ENCODE measurements around the gene DLEC1.
A peak's percentile ranks its signal among the peaks of the same experiment; 100 is the strongest.
"Not testable (repeated sequence)": the region's sequence is repeated elsewhere in the genome, so short reads cannot be mapped to it uniquely, and the experiment has no call there.

DLEC1 gene

DNA sequence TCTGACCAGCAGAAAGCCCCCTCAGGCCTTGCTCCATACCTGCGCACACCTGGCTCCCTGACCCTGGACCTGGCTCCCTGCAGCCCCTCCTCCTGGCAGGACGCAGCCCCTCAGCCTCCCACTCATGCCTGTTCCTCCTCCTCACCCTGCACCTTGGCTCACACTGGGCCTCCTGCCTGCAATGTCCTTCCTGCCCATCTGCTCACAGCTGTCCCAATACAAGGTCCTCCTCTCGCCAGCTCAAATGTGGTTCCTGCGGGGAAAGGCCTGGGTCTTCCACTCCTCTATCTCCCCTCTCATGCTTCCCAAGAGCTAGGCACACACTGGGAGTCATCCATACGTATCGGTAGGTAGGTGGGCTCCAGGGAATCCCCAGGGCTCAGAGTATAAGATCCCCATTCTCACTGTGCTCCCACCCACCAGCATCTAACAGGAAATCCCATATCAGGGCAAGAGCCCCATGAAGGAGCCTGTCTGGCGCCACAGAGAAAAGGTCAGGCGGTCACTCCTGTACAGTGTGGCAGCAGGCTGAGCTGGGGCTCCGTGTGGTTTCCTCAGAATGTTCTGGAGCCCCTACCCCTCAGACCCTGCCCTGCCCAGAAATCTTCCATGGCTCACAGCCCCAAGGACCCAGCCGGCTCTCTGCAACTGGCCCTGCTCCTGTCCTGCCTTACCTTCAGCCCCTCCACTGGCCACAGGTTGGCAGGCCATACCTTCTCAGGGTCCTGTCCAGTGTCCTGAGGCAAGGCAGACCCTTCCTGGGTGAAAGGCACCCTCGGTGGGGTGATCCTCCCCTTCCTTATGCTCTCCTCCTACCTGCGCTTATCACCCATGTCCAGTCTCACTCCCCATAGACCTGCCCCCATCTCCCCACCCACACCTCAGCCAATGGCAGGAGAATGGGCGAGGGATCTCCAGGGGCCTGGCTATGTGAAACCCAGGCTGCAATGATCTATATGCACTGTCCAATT lies 20.4 kb upstream of the DLEC1 start:
- no peak for DNase-seq

DNA sequence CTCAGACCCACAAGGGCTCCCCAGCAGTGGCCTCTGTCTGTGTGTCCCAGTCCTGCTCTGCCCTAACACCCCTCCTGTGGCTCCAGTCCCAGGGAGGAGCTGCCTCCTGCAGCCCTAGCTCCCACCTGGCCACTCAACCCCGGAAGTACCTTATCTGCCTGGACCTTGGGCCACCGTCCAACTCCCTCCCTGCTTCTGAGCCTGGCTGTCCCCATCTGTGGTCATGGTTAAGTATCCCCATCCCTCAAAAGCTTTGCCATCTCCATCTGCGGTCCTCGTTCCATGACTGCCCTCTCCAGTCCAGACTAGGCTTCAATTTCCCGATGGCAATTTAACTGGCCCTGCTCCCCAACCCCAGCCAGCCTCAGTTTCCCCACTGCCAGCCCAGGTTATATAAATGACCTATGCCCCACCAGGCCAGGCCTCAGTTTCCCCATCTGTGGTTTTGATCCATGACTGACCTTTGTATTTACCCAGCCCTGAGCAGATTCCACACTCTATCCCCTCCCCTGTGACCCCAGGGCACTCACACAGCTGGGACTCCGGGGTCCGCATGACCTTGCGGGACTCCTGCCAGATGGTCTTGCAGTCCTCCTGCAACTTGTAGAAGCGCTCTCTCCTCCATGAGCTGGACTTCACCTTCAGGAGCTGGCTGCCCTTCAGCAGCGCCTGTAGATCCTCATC lies 19.2 kb upstream of the DLEC1 start:
- no peak for DNase-seq

DNA sequence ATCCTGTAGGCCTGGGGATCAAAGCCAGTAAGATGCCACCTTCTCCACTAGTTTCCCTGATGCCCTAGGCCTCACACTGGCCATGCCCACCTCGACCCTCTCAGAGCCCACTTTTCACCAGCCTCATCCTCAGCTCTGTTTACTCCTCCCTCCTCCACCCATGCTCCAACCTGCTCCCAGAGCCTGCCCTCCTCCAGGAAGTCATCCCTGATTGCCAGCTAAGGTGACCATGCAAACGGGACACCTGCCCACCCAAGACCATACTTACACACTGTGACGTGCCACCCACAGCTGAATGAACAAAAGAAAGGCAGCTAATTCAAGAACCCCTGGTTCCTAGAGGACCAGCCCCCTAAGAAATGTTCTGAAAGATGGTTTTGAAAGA lies 18.7 kb upstream of the DLEC1 start:
- DNase-seq, result no peak

DNA sequence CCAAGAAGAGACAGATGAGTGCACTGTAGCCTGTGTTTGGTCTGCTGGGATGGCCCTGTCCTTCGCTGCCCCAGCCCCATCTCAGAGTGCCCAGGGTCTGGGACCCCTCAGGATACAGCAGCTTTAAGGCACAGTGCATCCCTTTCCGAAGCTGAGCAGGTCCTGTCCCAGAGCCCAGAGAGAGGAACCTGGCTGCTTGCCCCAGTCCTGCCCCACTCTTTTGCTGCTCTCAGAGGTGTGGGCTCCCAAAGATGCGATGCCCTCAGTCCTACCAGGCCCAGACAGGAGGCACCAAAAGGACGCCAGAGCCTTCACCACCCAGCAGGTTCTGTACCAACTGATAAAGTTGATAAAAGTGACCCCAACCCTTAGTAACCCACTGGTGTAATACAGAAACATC lies 17.8 kb upstream of the DLEC1 start:
- no peak for DNase-seq

GRCh38 chr3:38022301-38022700 lies 16.7 kb upstream of the DLEC1 start:
- no peak for DNase-seq

- peak; percentile 45 for DNase-seq
Observed at GRCh38 chr3:38022896-38023709, 15.9 kb upstream of the DLEC1 start.

GRCh38 chr3:38026856-38027255 lies 12.2 kb upstream of the DLEC1 start:
- DNase-seq, result no peak

- DNase-seq, result no peak
Observed at GRCh38 chr3:38027466-38028465, 11.2 kb upstream of the DLEC1 start.

DNA sequence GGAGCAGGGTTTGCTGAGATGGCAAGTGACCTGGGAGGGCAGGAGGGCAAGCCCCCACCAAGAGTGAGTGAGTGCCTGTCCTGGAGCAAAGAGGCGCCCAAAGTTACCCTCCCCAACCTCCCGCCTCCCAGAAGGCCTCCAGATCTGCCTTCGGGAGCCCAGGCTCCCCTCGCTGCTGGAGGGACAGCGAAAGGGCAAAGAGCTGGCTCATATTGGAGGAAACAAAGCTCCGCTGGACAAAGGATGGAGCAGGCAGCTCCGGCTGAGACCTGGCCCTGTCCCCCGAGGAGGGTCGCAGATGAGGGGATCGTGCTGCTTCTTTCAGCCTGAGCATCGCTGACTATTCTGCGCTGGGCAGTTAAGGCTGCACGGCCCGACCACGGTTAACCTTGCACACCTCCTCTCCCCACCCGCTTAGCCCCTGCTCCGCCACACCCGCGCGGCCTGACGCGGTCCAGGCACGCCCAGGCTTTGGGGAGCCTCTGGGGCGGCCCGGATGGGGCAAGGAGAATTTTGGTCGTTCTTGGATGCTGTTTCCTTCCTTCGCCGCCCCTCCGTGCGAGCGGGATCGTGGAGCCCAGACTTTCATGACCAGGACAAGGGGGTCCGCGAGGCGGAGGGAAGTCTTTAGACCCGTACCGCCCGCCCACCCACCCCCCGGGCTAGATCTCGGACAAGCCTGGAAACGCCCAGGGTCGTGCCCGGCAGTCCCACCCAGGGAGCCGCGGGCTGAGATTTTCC lies 10.2 kb upstream of the DLEC1 start:
- DNase-seq, result no peak

DNA sequence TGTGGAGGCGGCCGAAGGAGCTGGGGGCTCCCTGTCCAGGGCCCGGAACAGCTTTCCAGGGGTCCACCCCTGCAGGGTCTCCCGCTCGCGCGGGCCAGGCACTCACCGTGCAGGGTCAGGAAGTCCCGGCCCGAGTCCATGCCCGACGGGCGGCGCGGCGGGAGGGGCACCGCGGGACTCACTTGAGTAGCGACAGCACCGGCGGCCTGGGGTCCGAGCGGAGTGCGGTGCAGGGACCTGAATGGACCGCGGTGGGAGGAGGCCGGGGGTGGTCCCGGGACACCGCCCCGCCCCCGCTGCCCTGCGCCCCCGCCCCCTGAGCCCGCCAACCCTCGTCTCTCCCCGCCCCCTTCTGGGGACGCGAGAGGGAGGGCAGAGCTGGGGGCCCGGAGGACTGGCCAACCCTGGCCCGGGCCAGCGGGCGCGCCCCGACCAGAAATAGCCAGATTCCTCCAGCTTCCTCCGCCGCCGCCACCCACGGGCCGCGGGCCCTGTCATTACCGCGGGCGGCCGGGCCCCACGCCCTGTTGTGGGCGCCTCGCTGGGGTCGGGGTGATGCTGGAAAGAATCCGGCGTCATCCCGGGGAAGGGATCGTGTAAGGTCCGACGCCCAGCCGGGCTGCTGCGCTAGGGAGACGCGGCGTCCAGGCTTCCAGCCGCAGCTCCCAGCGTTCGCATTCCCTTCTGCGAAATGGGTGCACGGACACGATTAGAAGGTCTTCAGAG lies 9.4 kb upstream of the DLEC1 start, which contains the start of gene PLCD1:
PLCD1 (minus strand) TSS at position 243 of the 726 bp plus-strand sequence; CDS start at position 140, 103 bp downstream.
- DNase-seq, result peak; percentile 45

- no peak for DNase-seq
Observed at GRCh38 chr3:38030126-38031021, 8.6 kb upstream of the DLEC1 start.

- peak; percentile 79 for DNase-seq
Observed at GRCh38 chr3:38031022-38031994, 7.7 kb upstream of the DLEC1 start.

GRCh38 chr3:38032328-38032865 lies 6.6 kb upstream of the DLEC1 start:
- DNase-seq, result no peak

- not testable (repeated sequence) for DNase-seq
Observed at GRCh38 chr3:38033586-38033985, 5.4 kb upstream of the DLEC1 start.

DNA sequence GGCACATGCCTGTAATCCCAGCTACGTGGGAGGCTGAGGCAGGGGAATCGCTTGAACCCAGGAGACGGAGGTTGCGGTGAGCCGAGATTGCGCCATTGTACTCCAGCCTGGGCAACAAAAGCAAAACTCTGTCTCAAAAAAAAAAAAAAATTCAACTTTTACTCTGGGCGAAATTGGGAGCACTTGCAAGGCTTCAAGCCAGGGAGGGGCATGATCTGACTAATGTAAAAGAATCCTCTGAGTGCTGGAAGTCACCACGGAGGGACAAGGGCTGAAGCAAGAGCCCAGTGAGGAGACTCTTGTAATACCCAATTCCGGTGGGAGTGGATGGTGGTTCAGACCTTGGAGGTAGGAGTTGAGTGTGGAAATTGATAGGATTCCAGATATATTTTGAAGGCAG lies 4.7 kb upstream of the DLEC1 start:
- not testable (repeated sequence) for DNase-seq

GRCh38 chr3:38036286-38036685 lies 2.7 kb upstream of the DLEC1 start:
- DNase-seq, result no peak

DNA sequence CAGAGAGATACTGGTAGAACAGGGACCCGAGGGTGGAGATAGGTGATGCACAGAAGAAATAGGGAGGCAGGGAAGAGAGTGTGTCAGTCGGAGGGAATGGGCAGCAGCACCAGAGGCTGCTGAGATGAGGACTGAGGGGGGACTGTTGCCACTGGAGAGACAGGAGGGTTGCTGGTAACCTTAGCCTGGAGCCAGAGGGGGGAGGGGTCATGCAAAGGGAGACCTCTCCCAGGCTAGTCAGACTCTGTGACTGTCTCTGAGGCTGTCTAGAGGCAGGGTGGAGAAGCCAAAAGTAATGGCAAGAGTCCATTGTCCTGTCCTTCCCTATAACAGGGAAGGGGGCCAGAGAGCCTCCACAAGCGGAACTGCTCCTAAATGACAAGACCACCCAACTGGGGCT lies 2.1 kb upstream of the DLEC1 start:
- DNase-seq, result no peak

DNA sequence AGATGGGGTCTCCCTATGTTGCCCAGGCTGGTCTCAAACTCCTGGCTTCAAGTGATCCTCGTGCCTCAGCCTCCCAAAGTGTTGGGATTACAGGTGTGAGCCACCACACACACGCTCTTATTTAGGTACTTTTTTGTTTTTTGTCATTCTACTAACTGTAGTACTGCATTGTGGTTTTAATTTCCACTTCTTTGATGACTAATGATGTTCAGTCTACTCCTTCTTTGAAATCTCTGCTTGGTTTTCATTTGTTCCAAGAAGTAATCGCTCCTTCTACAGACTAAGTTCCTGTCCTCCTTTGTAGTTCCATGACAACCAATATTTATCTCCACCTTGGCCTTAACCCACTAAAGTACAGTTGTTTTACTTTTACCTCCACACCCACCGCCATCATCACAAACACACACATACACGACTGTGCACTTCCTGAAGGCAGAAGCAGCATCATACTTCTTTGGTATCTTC lies 529 bp upstream of the DLEC1 start:
- peak; percentile 91 for DNase-seq

Measured in CD4-positive, alpha-beta T cell treated with Interleukin-4 for 4 hours (primary cell).